SK-N-SH (cell line): ENCODE results near the gene DDX19B.

Experiments
- EP300 ChIP-seq, 2 experiments: IDR thresholded peaks; 2 replicates each; pipeline versions ENCODE4 v1.4.0 to v1.6.1; 2012; ENCODE audit warnings: borderline replicate concordance in 1 of 2, low read depth in 1 of 2, low read length in 1 of 2
- EZH2phosphoT487 ChIP-seq: fragments of 200-600 bp; sonication (generic); IDR thresholded peaks from 2 replicates; pipeline ENCODE4 v1.6.1; 2017; ENCODE audit warnings: low read depth, mixed run types, mild to moderate bottlenecking, antibody characterized with exemption, moderate library complexity, borderline replicate concordance
- FOSL2 ChIP-seq: IDR thresholded peaks from 2 replicates; pipeline ENCODE4 v1.4.0; 2012; ENCODE audit warnings: low read depth, mild to moderate bottlenecking, moderate library complexity, borderline replicate concordance
- FOXJ3 ChIP-seq: sonication (generic); formaldehyde crosslinking; IDR thresholded peaks from 2 replicates; pipeline ENCODE4 v1.5.1; 2020; ENCODE audit warnings: mild to moderate bottlenecking, missing genetic modification reagents
- POLR2AphosphoS5 ChIP-seq: IDR thresholded peaks from 2 replicates; pipeline ENCODE4 v1.6.1; 2012; ENCODE audit warnings: low read depth, low read length
- RAD21 ChIP-seq: IDR thresholded peaks from 2 replicates; pipeline ENCODE4 v1.6.1; 2012; ENCODE audit warnings: mild to moderate bottlenecking, low read length
- SIN3A ChIP-seq: IDR thresholded peaks from 2 replicates; pipeline ENCODE4 v1.6.1; 2012; ENCODE audit warnings: low read depth, mild to moderate bottlenecking, low read length, moderate library complexity, borderline replicate concordance
- TAF1 ChIP-seq: IDR thresholded peaks from 2 replicates; pipeline ENCODE4 v1.6.1; 2012; ENCODE audit warnings: low read depth, mild to moderate bottlenecking, low read length, moderate library complexity, borderline replicate concordance
- TCF12 ChIP-seq: IDR thresholded peaks from 2 replicates; pipeline ENCODE4 v1.4.0; 2012
- USF1 ChIP-seq: IDR thresholded peaks from 2 replicates; pipeline ENCODE4 v1.4.0; 2012; ENCODE audit warnings: low read depth, borderline replicate concordance
- USF2 ChIP-seq: fragments of 150-350 bp; IDR thresholded peaks from 2 replicates; pipeline ENCODE4 v1.6.1; 2017; ENCODE audit warnings: antibody characterized with exemption, low read length, low read depth, borderline replicate concordance
- TF ChIP-seq, protein P1 (sequence below): IDR thresholded peaks from 2 replicates; pipeline ENCODE4 v1.6.1; 2012; ENCODE audit warnings: mild to moderate bottlenecking, low read depth, low read length, moderate library complexity
- TF ChIP-seq, protein P2 (sequence below): fragments of 200-600 bp; sonication (generic); IDR thresholded peaks from 2 replicates; pipeline ENCODE4 v1.6.1; 2017; ENCODE audit warnings: antibody characterized with exemption, mild to moderate bottlenecking, moderate library complexity
- TF ChIP-seq, protein P3 (sequence below): IDR thresholded peaks from 2 replicates; pipeline ENCODE4 v1.4.0; 2012; ENCODE audit warnings: low read depth, borderline replicate concordance

GRCh38 chr16:70331091-70331490 lies 32.1 kb downstream of the DDX19B start:
- TF ChIP-seq EZH2phosphoT487 (no peak), RAD21 (no peak), POLR2AphosphoS5 (no peak), SIN3A (no peak), USF1 (no peak), EP300 (IDR thresholded peaks at IDR 0.05; ENCODE audit: borderline replicate concordance in 1 of 2, low read depth in 1 of 2, low read length in 1 of 2) (no peak), FOSL2 (no peak), TAF1 (no peak), FOXJ3 (no peak), TCF12 (no peak), USF2 (no peak)
- TF ChIP-seq, protein P1, sequence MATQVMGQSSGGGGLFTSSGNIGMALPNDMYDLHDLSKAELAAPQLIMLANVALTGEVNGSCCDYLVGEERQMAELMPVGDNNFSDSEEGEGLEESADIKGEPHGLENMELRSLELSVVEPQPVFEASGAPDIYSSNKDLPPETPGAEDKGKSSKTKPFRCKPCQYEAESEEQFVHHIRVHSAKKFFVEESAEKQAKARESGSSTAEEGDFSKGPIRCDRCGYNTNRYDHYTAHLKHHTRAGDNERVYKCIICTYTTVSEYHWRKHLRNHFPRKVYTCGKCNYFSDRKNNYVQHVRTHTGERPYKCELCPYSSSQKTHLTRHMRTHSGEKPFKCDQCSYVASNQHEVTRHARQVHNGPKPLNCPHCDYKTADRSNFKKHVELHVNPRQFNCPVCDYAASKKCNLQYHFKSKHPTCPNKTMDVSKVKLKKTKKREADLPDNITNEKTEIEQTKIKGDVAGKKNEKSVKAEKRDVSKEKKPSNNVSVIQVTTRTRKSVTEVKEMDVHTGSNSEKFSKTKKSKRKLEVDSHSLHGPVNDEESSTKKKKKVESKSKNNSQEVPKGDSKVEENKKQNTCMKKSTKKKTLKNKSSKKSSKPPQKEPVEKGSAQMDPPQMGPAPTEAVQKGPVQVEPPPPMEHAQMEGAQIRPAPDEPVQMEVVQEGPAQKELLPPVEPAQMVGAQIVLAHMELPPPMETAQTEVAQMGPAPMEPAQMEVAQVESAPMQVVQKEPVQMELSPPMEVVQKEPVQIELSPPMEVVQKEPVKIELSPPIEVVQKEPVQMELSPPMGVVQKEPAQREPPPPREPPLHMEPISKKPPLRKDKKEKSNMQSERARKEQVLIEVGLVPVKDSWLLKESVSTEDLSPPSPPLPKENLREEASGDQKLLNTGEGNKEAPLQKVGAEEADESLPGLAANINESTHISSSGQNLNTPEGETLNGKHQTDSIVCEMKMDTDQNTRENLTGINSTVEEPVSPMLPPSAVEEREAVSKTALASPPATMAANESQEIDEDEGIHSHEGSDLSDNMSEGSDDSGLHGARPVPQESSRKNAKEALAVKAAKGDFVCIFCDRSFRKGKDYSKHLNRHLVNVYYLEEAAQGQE, result no peak
- TF ChIP-seq, protein P2, sequence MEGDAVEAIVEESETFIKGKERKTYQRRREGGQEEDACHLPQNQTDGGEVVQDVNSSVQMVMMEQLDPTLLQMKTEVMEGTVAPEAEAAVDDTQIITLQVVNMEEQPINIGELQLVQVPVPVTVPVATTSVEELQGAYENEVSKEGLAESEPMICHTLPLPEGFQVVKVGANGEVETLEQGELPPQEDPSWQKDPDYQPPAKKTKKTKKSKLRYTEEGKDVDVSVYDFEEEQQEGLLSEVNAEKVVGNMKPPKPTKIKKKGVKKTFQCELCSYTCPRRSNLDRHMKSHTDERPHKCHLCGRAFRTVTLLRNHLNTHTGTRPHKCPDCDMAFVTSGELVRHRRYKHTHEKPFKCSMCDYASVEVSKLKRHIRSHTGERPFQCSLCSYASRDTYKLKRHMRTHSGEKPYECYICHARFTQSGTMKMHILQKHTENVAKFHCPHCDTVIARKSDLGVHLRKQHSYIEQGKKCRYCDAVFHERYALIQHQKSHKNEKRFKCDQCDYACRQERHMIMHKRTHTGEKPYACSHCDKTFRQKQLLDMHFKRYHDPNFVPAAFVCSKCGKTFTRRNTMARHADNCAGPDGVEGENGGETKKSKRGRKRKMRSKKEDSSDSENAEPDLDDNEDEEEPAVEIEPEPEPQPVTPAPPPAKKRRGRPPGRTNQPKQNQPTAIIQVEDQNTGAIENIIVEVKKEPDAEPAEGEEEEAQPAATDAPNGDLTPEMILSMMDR, result no peak
- TF ChIP-seq, protein P3, sequence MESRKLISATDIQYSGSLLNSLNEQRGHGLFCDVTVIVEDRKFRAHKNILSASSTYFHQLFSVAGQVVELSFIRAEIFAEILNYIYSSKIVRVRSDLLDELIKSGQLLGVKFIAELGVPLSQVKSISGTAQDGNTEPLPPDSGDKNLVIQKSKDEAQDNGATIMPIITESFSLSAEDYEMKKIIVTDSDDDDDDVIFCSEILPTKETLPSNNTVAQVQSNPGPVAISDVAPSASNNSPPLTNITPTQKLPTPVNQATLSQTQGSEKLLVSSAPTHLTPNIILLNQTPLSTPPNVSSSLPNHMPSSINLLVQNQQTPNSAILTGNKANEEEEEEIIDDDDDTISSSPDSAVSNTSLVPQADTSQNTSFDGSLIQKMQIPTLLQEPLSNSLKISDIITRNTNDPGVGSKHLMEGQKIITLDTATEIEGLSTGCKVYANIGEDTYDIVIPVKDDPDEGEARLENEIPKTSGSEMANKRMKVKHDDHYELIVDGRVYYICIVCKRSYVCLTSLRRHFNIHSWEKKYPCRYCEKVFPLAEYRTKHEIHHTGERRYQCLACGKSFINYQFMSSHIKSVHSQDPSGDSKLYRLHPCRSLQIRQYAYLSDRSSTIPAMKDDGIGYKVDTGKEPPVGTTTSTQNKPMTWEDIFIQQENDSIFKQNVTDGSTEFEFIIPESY, result no peak
